Erythroblast (primary cell): ENCODE data around the gene PGLYRP1.

Experiments used
- GATA1 ChIP-seq: IDR thresholded peaks from 2 replicates; pipeline ENCODE4 v1.6.1; 2011; ENCODE audit warnings: low read depth, mild to moderate bottlenecking, control low read depth, low read length, moderate library complexity
- POLR2A ChIP-seq: IDR thresholded peaks from 2 replicates; pipeline ENCODE4 v1.6.1; 2011; ENCODE audit warnings: mild to moderate bottlenecking, low read length

DNA sequence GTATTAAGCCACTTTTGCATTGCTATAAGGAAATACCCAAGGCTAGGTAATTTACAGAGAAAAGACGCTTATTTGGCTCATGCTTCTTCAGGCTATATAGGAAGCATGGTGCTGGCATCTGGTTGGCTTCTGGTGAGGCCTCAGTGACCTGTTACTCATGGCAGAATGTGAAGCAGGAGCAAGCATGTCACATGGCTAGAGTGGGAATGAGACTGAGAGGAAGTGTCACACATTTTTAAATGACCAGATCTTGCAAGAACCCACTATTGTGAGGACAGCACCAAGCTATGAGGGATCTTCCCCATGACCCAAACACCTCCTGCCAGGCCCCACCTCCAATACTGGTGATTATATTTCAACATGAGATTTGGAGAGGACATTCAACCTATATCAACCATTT lies 43.6 kb upstream of the PGLYRP1 start:
- no peak for TF ChIP-seq POLR2A
- no peak for TF ChIP-seq GATA1
